Stimulated activated CD8-positive, alpha-beta memory T cell treated with anti-CD3 and anti-CD28 coated beads, Interleukin-7, amount 100 ng/mL, for 1 hour (primary cell): Measurements from ENCODE around the gene SNORC.
"Not testable (repeated sequence)": the region's sequence is repeated elsewhere in the genome, so short reads cannot be mapped to it uniquely, and the experiment has no call there.

Source experiments
- DNase-seq, 2 donors: peaks; one replicate each; pipeline ENCODE4 v3.0.0-alpha.2; 2020; ENCODE audit warnings: low read depth in 2 of 2

Gene SNORC

GRCh38 chr2:232870018-232870765, at the start of gene SNORC:
Gene SNORC, plus strand, starts transcription at chr2:232870264. Its CDS starts 78 bp downstream, at chr2:232870342.
- no peak for DNase-seq

GRCh38 chr2:232829988-232830387, 40.1 kb upstream of the SNORC start:
- no peak for DNase-seq

DNA sequence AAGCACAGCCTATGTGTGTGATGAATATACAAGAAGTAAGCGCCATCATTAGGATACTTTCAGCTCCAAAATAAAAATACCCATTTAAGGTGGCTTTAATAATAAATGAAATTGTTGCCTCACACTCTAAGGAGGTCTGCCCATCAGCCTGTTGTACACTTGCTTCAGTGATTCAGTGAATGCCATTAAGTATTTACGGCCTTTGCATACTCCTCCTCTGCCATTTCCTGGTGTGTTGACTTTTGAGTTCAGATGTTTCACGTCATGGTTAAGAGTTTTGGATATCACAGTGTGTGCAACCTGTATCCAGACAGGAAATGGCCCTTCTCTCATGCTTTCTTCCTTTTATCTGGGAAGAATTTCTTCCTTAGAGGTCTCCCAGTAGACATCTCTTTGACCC, 38.6 kb upstream of the SNORC start:
- no peak for DNase-seq

DNA sequence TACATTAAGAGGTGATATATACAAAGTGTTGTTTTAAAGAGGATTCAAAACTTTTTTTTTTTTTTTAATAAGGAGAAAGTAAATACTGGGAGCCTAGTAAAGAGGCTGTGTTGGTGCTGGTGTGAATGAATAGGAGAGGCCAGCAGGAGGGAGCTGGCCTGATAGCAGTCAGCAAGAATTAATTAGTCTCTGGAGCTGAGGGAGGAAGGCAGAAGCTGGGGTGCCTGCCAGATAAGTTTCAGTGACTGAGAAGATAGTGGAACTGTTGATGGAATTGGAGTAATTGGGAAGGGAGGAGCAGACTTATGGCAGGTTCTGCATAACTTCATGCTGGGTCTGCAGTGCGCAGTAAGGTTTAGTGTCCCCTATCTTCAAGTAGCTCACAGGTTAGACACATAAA, 36.2 kb upstream of the SNORC start:
- no peak for DNase-seq

DNA sequence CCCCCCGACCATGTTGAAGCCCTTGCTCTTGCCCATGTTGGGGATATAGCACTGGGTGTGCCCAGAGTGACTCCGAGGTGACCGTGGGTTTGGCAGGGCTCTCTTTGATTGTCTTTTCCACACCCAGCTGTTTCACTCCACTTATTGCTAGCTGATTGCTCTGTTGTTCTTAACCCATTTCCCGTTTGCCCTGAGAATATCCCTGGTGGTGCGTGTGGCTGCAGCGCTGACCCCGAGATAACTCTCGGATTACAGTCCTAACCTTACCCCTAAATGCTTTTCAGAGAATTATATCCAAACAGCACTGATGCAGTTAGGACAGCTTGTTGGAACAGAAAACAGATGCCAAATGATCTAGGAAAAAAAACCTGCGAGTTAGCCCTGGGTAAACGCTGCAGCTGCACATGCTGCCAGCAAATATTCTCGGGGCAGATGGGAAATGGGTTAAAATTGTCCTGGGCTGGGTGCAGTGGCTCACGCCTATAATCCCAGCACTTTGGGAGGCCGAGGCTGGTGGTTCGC, 34.3 kb upstream of the SNORC start:
- no peak for DNase-seq

DNA sequence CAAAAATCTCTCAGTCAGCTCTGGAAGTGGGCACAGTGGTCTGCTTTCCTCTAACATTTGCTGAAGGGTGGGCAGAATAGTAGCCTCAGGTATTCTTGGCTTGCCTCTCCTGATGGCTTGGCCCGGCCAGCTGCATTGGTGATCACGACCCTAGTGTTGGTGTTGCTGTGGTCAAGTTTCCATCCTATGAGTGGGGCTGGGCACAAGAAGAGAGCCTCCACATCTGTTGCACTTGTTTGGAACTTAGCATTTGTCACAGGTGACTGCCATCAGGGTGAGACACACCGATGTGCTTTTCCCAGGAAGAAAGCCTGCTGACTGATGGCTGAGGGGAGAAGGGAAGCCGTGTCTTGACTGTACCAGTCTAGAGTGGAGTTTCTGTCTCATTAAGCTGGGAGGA, 33.1 kb upstream of the SNORC start:
- no peak for DNase-seq

- DNase-seq: peak; percentile 4 to 41
Observed at GRCh38 chr2:232838406-232838874, 31.6 kb upstream of the SNORC start.

- DNase-seq: no peak
Observed at GRCh38 chr2:232839411-232840079, 30.5 kb upstream of the SNORC start.

- DNase-seq: no peak
Observed at GRCh38 chr2:232842689-232843088, 27.4 kb upstream of the SNORC start.

DNA sequence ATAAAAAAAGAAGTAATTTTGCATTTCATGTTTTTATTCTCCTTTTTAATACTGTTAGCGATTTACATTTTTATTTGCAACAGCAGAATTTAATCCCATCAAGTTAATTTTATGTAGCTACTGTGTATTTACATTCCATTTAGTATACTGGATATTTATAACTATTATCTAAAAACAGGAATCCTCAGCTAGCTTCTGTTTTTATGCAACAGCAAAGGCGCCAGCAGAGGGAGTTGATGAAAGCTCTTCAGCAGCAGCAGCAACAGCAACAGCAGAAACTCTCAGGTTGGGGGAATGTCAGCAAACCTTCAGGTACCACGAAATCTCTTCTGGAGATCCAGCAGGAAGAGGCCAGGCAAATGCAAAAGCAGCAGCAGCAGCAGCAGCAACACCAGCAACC, 26.2 kb upstream of the SNORC start:
- DNase-seq: no peak

DNA sequence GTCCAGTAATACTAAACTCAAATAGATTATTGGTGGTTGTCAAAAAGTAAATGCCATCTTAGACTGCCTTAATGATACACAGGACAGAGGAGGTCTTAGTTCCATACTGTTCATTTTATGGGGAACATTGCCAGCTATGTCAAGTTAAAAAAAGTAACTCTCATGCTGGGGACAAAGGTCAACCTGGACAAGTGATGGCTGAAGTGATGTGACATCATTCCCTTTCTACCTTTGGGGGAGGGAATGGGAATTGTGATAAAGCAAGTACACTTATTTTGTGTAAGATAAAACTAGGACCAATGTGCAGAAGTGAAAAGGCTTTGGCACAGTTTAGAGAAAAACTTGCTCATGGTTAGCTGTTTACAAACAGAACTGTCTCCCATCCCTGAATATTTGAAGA, 24.0 kb upstream of the SNORC start:
- no peak for DNase-seq

DNA sequence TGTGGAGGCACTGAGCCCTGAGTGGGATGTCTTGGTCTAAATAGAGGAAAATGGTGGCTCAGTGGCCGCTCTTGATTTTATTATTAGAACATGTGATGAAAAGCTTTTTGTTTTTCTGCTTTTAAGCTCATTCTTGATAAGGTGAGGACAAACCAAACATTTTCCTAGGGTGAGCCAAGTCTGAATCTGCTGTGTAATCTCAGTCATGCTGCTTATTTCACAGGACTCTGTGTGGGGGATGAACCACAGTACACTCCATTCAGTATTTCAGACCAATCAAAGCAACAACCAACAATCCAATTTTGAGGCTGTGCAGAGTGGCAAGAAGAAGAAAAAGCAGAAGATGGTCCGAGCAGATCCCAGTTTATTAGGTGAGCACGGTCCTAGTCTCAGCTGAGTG, 20.0 kb upstream of the SNORC start:
- no peak for DNase-seq

DNA sequence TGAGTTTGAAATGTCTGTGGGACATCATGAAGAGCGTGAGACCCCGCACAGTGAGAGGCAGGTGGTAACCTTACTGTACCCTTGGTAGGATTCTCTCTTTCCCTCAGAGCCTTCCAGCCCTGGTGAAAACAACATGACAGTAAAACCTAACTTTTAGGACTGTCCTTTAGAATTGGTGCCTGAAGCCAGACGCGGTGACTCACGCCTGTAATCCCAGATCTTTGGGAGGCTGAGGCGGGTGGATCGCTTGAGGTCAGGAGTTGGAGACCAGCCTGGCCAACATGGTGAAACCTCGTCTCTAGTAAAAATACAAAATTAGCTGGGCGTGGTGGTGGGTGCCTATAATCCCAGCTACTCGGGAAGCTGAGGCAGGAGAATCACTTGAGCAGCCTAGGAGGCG, 18.0 kb upstream of the SNORC start:
- DNase-seq: not testable (repeated sequence)

GRCh38 chr2:232852676-232853075, 17.4 kb upstream of the SNORC start:
- no peak for DNase-seq

- DNase-seq: no peak
Observed at GRCh38 chr2:232854082-232854481, 16.0 kb upstream of the SNORC start.

DNA sequence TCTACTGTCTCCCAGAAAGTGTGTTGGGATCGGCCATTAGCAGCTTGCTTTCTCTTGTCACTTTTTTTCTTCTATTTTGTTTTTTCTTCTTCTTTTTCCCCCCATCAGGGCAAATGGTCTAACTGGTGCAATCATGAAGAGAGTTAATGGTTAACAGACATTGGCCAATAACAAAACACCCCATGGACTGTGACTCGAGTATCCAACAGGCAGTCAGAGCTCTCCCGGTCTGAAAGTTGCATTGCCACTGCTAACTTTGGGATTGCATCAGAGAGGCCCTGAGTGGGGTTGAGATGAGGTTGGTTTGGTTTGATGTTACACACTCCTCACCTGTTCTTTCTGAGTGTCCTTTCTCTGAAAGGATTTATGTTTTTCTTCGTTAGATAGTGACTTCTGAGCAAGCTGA, 12.9 kb upstream of the SNORC start:
- no peak for DNase-seq

- no peak for DNase-seq
Observed at GRCh38 chr2:232859385-232859916, 10.6 kb upstream of the SNORC start.

- no peak for DNase-seq
Observed at GRCh38 chr2:232860593-232861241, 9.3 kb upstream of the SNORC start.

GRCh38 chr2:232861353-232861752, 8.7 kb upstream of the SNORC start:
- no peak for DNase-seq

GRCh38 chr2:232863996-232864395, 6.1 kb upstream of the SNORC start:
- DNase-seq: no peak

DNA sequence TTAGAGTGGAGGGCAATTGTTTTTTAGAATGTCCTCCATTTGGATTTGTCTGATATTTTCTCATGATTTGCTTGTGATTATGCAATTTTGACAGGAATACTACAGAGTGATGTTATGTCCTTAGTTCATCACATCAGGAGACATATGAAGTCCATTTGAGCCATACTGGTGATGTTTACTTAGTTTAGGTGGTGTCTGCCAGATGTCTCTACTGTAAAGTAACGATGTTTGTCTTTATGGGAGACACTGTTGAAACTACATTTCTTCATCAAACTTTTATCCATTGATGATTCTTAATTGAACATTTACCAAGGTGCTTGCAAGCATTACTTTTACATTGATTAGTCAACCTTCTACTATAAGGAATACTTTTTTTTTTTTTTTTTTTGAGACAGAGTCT, 4.9 kb upstream of the SNORC start:
- DNase-seq: no peak

DNA sequence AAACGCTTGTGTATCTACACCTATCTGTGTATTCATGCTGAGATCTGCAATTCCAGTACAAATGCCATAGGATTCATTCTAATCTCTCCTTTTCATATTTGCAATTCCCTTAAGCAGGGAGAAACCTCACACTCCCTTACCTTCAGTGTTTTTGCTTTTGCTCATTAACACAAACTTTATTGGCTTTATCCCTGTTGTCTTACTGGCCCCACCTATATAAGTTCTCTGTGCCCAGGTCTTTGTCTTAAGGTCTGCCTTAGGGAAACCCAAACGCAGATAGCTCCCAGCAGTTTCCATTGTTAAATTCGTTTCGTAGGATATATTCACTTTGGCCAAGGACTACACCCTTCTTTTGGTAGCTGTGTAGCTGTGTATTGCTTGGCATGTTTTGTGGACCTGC, 4.0 kb upstream of the SNORC start:
- no peak for DNase-seq
